DLD1 (cell line): Measurements from ENCODE around the gene LNPK.
"Not testable (repeated sequence)": the region's sequence is repeated elsewhere in the genome, so short reads cannot be mapped to it uniquely, and the experiment has no call there.

Experiments used
- in situ Hi-C: cut with HindIII; loops from 2 replicates; pipeline ENCODE4 v1.10.0; 2017; ENCODE audit warnings: low sequenced_read_pairs

LNPK gene

DNA sequence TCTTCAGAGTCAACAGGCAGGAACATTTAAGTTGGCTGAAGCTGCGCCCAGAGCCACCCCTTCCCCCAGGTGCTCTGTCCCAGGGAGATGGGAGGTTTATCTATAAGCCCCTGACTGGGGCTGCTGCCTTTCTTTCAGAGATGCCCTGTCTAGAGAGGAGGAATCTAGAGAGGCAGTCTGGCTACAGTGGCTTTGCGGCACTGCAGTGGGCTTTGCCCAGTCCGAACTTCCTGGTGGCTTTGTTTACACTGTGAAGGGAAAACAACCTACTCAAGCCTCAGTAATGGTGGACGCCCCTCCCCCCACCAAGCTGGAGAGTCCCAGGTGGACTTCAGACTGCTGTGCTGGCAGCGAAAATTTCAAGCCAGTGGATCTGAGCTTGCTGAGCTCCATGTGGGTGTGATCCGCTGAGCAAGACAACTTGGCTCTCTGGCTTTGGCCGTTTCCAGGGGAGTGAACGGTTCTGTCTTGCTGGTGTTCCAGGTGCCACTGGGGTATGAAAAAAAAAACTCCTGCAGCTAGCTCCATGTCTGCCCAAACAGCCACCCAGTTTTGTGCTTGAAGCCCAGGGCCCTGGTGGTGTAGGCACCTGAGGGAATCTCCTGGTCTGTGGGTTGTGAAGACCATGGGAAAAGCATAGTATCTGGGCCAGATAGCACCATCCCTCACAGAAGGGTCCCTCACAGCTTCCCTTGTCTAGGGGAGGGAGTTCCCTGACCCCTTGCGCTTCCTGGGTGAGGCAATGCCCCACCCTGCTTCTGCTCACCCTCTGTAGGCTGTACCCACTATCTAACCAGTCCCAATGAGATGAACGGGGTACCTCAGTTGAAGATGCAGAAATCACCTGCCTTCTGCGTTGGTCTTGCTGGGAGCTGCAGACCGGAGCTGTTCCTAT, 88.0 kb downstream of the LNPK start:
- in situ Hi-C loops = not testable (repeated sequence)

DNA sequence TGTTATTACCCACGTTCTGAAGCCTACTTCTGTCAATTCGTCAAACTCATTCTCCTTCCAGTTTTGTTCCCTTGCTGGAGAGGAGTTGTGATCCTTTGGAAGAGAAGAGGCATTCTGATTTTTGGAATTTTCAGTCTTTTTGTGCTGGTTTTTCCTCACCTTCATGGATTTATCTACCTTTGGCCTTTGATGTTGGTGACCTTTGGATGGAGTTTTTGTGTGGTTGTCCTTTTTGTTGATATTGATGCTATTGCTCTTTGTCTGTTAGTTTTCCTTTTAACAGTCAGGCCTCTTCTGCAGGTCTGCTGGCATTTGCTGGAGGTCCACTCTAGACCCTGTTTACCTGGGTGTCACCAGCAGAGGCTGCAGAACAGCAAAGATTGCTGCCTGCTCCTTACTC, 88.8 kb downstream of the LNPK start:
- in situ Hi-C loops = not testable (repeated sequence)

DNA sequence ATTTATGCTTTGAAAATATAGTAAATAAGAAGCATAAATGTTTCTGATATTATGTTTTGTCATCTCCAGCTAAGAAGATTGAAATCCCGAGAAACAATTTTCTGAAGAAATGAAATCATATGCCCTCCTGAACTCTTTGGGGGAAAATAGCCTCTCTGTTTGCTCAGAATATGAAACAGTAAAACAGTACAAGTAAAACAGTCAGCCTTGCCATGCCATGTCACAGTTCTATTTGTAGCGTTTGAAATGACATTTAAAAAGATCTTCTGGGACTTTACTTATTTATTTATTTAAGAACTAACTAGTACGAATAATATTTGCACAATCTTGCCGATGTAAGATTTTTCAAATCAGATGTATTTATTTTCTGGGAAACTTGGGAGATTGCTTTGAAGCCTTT, 98.0 kb downstream of the LNPK start:
- in situ Hi-C loops = no loop called here

DNA sequence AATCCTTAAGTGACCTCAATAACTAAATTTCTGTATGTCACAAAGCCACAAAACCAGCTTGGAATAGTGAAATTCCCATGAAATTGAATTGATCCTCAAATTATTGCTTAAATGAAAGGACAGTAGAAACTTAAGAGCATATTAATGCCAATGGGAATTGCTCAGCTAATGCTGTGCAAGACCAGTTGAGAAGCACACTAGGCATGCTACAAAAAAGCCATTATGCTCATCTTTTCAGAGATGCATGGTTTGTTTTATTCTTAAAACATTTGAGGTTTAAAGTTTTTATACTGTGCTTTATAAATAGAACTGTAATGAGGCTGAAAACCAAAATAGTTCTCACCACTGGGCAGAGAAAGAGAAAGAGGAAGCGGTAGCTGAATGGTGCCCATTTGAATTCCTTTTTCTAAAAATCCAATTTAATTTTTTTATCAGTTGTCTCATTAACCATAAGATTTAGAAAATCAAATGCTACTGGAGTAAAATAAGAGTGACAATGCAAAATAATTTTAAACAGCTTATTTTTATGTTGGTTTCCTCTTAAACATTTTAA, 98.6 kb downstream of the LNPK start:
- in situ Hi-C loops = no loop called here

DNA sequence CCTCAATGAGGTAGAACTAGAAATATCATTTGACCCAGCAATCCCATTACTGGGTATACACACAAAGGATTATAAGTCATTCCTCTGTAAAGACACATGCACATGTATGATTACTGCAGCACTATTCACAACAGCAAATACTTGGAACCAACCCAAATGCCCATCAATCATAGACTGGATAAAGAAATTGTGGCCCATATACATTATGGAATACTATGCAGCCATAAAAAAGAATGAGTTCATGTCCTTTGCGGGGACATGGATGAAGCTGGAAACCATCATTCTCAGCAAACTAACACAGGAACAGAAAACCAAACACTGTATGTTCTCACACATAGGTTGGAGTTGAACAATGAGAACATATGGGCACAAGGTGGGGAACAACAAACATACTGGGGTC, 106.1 kb downstream of the LNPK start:
- in situ Hi-C loops = not testable (repeated sequence)

DNA sequence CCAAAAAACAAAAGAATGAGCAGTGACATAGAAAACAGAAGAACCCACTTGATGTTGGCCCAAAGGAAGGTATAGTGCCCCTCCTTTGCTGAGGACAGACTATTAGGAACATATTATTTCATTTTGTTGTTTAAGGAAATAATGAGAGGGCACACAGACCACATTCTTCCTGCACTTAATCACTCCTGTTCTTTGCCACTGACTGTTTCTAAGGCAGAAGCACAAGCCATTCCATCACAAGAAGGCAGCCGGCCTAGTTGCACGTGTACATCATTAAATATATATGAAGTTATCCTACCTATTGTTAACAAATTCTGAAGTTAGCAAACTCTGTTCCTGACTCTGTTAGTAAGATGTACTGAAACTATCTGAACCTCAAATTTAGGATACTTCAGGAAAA, 110.0 kb downstream of the LNPK start:
- in situ Hi-C loops = no loop called here

DNA sequence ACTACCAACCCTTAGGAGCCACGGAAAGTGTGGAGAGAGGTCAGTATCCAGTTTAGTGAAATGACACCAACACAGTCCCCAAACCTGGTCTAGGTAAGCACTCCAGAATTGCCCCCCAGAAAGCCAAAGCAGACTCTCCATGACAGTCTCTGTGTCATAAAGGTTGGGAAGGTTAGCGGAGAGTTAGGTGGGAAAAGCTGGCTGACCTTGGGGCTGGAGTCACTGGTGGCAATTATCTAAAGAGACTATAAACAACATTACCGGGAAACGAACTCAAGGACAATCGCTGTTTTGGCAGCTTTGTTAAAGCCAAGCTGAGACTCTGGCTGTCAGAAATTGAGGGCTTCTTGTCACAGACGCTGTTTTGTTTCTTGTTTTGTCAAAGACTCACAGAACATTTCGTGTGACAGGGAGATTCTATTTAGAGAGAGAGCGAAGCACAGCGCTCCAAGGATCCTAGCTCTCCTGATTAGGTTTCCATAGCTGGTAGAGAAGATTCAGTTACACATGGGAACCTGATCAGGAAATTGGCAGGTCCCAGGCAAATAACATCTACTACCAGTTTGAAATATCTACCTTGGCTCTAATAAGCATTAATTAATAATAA, 111.3 kb downstream of the LNPK start:
- in situ Hi-C loops = no loop called here

DNA sequence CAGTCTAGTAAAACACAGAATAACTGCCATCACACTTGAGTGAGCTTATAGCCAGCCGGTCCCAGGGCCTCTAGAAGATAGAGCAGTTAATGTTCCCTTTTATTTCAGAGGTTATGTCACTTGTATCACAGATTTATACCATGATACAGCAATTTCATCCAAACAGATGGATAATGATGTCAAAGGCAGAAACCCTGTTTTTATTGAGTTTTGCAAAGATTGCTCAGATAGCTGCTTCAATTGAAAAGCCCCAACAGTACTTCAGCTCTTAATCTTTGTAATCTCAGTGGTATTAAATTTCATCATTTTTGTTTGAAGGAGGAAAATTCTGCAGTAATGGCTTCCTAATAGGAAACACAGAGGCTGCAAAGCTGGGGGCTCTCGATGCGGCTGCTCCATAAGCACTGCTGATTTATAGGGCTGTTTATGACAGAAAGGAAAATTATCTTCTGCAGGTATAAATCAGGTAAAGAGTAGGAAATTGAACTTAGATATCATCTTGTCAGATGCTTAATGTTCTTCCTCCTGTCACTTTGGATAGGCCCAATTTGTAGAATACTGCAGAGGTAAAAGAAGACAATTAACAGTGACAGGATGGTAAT, 112.3 kb downstream of the LNPK start:
- in situ Hi-C loops = no loop called here

DNA sequence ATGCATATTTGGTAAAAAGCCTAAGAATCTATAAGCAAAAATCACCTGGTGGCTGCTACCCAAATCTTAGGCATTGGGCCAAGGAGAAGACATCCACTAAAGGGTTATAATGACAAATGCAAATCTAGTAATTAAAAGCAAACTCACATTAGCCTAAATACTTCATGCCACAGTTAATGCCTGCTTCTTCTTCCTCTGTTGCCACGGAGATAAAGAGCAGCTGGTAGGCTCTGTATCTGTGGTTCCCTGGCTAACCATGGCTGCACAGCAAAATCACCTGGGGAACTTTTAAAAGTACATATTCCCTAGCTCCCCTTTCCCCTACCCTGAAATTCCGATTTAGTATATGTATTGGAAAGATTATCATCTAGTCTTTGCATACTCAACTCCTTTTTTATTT, 114.3 kb downstream of the LNPK start:
- in situ Hi-C loops = no loop called here

DNA sequence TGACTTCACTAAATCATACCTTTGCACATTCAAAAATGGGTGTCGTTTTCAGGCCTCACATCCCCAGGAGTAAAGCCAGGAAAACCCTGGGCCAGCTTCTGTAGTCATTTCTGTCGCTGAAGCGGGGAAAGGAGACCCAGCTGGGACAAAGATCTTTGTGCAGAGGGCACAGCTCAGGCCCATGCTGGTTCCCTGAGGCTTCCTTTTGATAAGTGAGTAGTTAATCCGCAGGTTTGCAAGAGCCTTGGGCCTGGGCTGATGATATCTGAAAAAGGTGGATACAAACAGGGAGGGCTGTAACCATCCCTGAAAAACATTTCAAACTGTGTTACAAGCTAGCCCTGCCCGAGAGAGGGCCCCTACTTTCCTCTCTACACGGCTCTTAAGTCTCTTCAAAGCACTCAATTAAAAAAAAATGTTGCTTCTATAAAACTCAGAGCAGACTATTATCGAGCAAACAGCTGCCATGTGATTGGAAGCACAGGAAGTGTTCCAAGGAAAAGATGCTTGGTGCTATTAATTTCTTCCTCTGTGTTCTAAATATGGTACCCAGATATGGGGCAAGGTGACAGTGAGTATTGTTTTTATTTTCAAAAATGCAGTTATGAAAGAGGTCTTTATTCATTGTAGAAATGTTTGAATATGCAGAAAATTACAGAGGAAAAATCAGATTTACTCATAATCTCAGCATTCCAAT, 117.2 kb downstream of the LNPK start:
- in situ Hi-C loops = no loop called here

DNA sequence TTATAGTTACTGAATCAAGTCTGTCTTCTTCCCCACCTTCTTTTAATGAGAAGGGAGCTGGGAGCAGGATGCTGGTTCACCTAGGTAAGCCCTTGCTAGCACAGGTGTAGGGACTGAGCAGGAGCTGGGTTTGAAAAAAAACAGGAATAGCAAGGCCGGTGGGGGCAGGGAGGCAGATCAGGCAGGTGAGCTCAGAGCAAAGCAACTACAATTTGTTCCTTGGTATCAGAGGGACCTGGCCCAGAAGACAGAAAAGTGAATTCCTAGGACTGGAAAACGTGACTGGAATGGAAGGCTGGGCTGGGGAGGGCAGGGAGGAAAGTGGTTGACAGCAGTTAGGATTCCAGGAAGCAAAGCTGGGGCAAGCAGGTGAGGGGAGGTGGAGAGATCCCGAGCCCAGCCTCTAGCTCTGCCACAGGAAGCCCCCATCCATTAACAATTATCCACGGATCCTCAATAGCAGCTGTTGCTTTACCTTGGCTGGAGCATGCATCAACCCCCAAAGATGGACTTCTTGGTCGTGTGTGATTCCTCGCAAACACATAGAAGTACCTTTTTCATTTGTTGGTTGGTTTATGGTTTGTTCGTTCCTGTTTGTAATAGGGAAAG, 118.4 kb downstream of the LNPK start:
- in situ Hi-C loops = no loop called here

DNA sequence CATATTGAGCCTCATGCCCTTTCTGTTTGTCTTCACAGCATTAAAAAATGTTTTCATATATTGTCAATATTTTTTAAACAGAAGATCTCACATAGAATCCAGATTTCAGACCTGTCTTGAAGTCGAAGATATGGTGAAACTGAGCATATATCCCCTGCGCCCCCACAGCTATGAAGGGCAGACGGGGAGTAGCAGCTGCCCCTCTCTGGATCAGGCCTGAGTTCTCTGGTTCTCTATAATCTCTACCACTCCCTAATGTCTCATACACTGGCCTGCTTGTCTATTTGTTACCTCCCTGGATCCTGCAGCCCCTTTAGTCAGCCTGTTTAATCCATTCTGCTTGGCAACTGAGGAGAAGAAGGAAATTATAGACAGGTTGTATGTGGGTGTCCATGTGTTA, 122.4 kb downstream of the LNPK start:
- in situ Hi-C loops = no loop called here

DNA sequence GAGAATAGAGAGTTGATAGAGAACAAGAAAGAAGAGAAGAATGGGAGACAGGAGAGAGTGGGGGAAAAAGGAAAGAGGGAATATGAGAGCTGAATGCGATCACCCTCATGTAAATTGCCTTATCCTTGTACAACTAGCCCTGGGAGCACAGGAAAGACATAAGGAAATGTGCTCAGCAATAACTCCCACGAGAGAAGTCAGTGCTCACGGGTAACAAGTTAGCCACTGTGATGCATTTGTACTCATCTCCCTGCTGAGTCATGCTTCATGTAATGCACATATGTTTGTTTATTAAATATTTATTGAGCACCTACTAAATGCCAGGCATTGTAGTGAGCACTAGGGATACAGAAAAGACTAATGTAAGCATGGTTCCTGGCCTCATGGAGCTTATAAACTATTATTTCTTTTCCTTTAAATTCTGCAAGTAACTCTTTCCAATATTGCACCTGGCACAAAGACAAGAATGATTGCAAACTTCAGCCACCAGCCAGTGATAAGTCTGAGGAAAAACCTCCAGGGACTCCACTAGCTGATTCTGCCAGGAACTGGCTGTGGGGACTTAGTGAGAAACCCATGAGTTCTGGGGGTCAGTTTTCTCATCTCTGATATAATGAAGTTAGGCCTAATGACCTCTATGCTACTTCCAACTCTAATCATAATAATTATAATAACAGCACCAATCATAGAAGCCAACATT, 124.1 kb downstream of the LNPK start:
- in situ Hi-C loops = no loop called here

DNA sequence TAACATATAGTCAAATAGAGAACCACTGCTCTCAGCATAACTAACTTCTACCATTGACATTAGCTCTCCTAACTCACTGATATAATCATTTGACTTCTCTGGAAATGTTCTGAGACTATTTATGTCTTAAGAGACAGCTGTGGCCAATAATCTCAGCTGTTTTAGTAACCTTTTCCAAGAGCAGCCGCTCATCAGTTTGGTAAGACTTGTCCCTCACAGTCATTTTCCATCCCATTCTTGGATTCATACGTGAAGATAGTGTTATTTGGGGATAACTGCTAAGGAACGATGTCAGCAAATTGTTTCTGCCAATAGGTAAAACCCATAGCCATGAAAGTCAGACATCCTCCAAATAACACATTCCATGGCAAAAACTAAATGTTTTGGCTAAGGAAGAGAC, 127.8 kb downstream of the LNPK start:
- in situ Hi-C loops = no loop called here
